Measurements from ENCODE around the gene SNPH. TPM values are rescaled to one million over a fixed set of nuclear protein-coding genes. Genes with fewer than 3 reads are reported as not detected.

The SNPH gene
- total RNA-seq, 1 donor from 2014 or later, result 6.0 TPM

GRCh38 chr20:1265226-1265915 lies 723 bp upstream of the SNPH start:
- no peak for DNase-seq (ENCODE audit: low spot score)

- DNase-seq (ENCODE audit: low spot score), result no peak
Observed at GRCh38 chr20:1265916-1266166, 253 bp upstream of the SNPH start.

- DNase-seq (ENCODE audit: low spot score), result no peak
Observed at GRCh38 chr20:1267161-1267560, 1.1 kb downstream of the SNPH start.

GRCh38 chr20:1267809-1268374 lies 1.8 kb downstream of the SNPH start:
- DNase-seq (ENCODE audit: low spot score), result no peak

GRCh38 chr20:1269235-1269634 lies 3.1 kb downstream of the SNPH start:
- no peak for DNase-seq (ENCODE audit: low spot score)

GRCh38 chr20:1269850-1270249 lies 3.8 kb downstream of the SNPH start:
- no peak for DNase-seq (ENCODE audit: low spot score)

- DNase-seq (ENCODE audit: low spot score), result no peak
Observed at GRCh38 chr20:1272368-1273100, 6.4 kb downstream of the SNPH start.

- no peak for DNase-seq (ENCODE audit: low spot score)
Observed at GRCh38 chr20:1273366-1273765, 7.3 kb downstream of the SNPH start.

GRCh38 chr20:1274485-1275311 lies 8.6 kb downstream of the SNPH start:
- peak; percentile 26 for DNase-seq (ENCODE audit: low spot score)

GRCh38 chr20:1275919-1276318 lies 9.8 kb downstream of the SNPH start:
- peak; percentile 18 for DNase-seq (ENCODE audit: low spot score)

- no peak for DNase-seq (ENCODE audit: low spot score)
Observed at GRCh38 chr20:1277529-1278322, 11.6 kb downstream of the SNPH start.

GRCh38 chr20:1278993-1279392 lies 12.9 kb downstream of the SNPH start:
- DNase-seq (ENCODE audit: low spot score), result no peak

- peak; percentile 34 for DNase-seq (ENCODE audit: low spot score)
Observed at GRCh38 chr20:1280195-1281102, 14.4 kb downstream of the SNPH start.

- peak; percentile 40 for DNase-seq (ENCODE audit: low spot score)
Observed at GRCh38 chr20:1281279-1282057, 15.4 kb downstream of the SNPH start.

GRCh38 chr20:1282966-1283365 lies 16.9 kb downstream of the SNPH start:
- DNase-seq (ENCODE audit: low spot score), result no peak

- no peak for DNase-seq (ENCODE audit: low spot score)
Observed at GRCh38 chr20:1283522-1284510, 17.7 kb downstream of the SNPH start.

- no peak for DNase-seq (ENCODE audit: low spot score)
Observed at GRCh38 chr20:1286267-1287024, 20.4 kb downstream of the SNPH start.

- DNase-seq (ENCODE audit: low spot score), result no peak
Observed at GRCh38 chr20:1287306-1287705, 21.2 kb downstream of the SNPH start.
